B cell (primary cell): Measurements from ENCODE around the gene TTC9C. TPM values are rescaled to one million over a fixed set of nuclear protein-coding genes. Genes with fewer than 3 reads are reported as not detected.

Experiments
- ATAC-seq: fragments of 200-7000 bp; cut with Tn5 transposase; one replicate; pipeline ENCODE4 v1.10.0; 2021; ENCODE audit warnings: low read depth, mild to moderate bottlenecking, moderate number of reproducible peaks, moderate library complexity
- CTCF ChIA-PET: fragments of 350-600 bp; sonication (Branson Sonifier 250); formaldehyde crosslinking; loops from one replicate; lab custom pipeline; 2021; ENCODE audit warnings: antibody characterized with exemption, inconsistent platforms; lab: Charles Lee
- POLR2A ChIA-PET: fragments of 350-600 bp; sonication (Branson Sonifier 250); formaldehyde crosslinking; loops from one replicate; lab custom pipeline; 2021; ENCODE audit warnings: antibody characterized with exemption; lab: Charles Lee
- DNase-seq: peaks from one replicate; pipeline ENCODE4 v3.0.0; 2013
- H2AFZ ChIP-seq: 2 replicates; pipeline ENCODE4 v1.6.1; 2012; ENCODE audit warnings: mild to moderate bottlenecking, low read depth, low read length; ENCODE audit not compliant: insufficient read depth, poor library complexity, severe bottlenecking
- H3K27ac ChIP-seq, 2 donors: 1 replicate in 1 of 2; 2 replicates in 1 of 2; pipeline ENCODE4 v1.5.1; 2012 to 2013; ENCODE audit warnings: low read length in 2 of 2, mild to moderate bottlenecking in 2 of 2, moderate library complexity in 1 of 2
- H3K27me3 ChIP-seq, 4 experiments: fragments of 200-600 bp in 1 of 4; sonication (generic) in 1 of 4; replicated peaks in 1 of 4; 1 replicate in 2 of 4; 2 replicates in 2 of 4; pipeline versions ENCODE4 v1.6.1 to v1.7.0; 2013 to 2016; ENCODE audit warnings: low read length in 3 of 4, mild to moderate bottlenecking in 2 of 4, mixed read lengths in 1 of 4, moderate library complexity in 1 of 4; ENCODE audit not compliant: insufficient read depth in 4 of 4, control insufficient read depth in 3 of 4; ENCODE audit errors: control extremely low read depth in 1 of 4
- H3K36me3 ChIP-seq, 2 experiments: replicated peaks in 1 of 2; 1 replicate in 1 of 2; 2 replicates in 1 of 2; pipeline versions ENCODE4 v1.6.1 to v1.7.1; 2013; ENCODE audit warnings: low read length in 1 of 2; ENCODE audit not compliant: insufficient read depth in 2 of 2, control insufficient read depth in 1 of 2; ENCODE audit errors: control extremely low read depth in 1 of 2, extremely low read depth in 1 of 2
- H3K4me1 ChIP-seq, 2 donors: fragments of 200-600 bp in 1 of 2; sonication (generic) in 1 of 2; 1 replicate in 1 of 2; 2 replicates in 1 of 2; pipeline versions ENCODE4 v1.5.1 to v1.6.1; 2013 to 2017; ENCODE audit warnings: low read length in 2 of 2; ENCODE audit not compliant: control insufficient read depth in 2 of 2, insufficient read depth in 2 of 2
- H3K4me2 ChIP-seq: replicated peaks from 2 replicates; pipeline ENCODE3; 2012; ENCODE audit warnings: mild to moderate bottlenecking, low read depth, low read length; ENCODE audit not compliant: poor library complexity, severe bottlenecking
- H3K4me3 ChIP-seq, 5 experiments: fragments of 200-600 bp in 1 of 5; sonication (generic) in 1 of 5; 1 replicate in 3 of 5; 2 replicates in 2 of 5; pipeline versions ENCODE4 v1.5.1 to v1.7.0; 2011 to 2016; ENCODE audit warnings: low read length in 4 of 5, mild to moderate bottlenecking in 4 of 5, low read depth in 2 of 5, control low read depth in 1 of 5, moderate library complexity in 1 of 5; ENCODE audit not compliant: insufficient read depth in 1 of 5; ENCODE audit errors: control extremely low read depth in 1 of 5, extremely low read depth in 1 of 5
- H3K79me2 ChIP-seq: fragments of 200-600 bp; sonication (generic); one replicate; pipeline ENCODE4 v1.6.0; 2016; ENCODE audit warnings: low read length; ENCODE audit not compliant: control insufficient read depth, insufficient read depth
- H3K9ac ChIP-seq: fragments of 200-600 bp; sonication (generic); 2 replicates; pipeline ENCODE4 v1.6.1; 2017; ENCODE audit warnings: mild to moderate bottlenecking, low read length, moderate library complexity
- H3K9me3 ChIP-seq, 3 donors: one replicate each; pipeline versions ENCODE4 v1.6.1 to v1.7.1; 2013; ENCODE audit warnings: low read length in 2 of 3; ENCODE audit not compliant: control insufficient read depth in 2 of 3, insufficient read depth in 1 of 3; ENCODE audit errors: control extremely low read depth in 1 of 3
- H4K20me1 ChIP-seq: 2 replicates; pipeline ENCODE4 v1.6.0; 2012; ENCODE audit warnings: mild to moderate bottlenecking, low read length; ENCODE audit not compliant: insufficient read depth, control insufficient read depth, poor library complexity, severe bottlenecking
- H3K27ac Mint-ChIP-seq: one replicate; pipeline ENCODE4 v1.8.0; 2021; ENCODE audit warnings: mixed read lengths
- H3K27me3 Mint-ChIP-seq: one replicate; pipeline ENCODE4 v1.8.0; 2021; ENCODE audit warnings: mixed read lengths
- H3K4me1 Mint-ChIP-seq: one replicate; pipeline ENCODE4 v1.8.0; 2021; ENCODE audit warnings: mixed read lengths
- H3K4me3 Mint-ChIP-seq: one replicate; pipeline ENCODE4 v1.8.0; 2021; ENCODE audit warnings: mixed read lengths
- H3K9me3 Mint-ChIP-seq: one replicate; pipeline ENCODE4 v1.8.0; 2022; ENCODE audit warnings: mixed read lengths; ENCODE audit not compliant: insufficient read depth
- EZH2 ChIP-seq: IDR thresholded peaks from 2 replicates; pipeline ENCODE4 v1.6.1; 2012; ENCODE audit warnings: borderline replicate concordance, low read depth, mild to moderate bottlenecking, moderate library complexity, low read length; ENCODE audit not compliant: insufficient read depth, poor library complexity, severe bottlenecking
- WGBS: methylation state at CpG from one replicate; pipeline ENCODE4 v1.1.5; 2013; ENCODE audit warnings: missing lambda C conversion rate; ENCODE audit not compliant: insufficient coverage; 5-methylcytosine and 5-hydroxymethylcytosine counted together
- intact Hi-C: fragments of 100-400 bp; cut with micrococcal nuclease; formaldehyde crosslinking; loops from one replicate; pipeline ENCODE4 v1.10.0; 2022
- polyA minus RNA-seq: library from RNA; depleted of rRNA, polyadenylated mRNA; stranded (reverse); fragments of >200 nt; gene quantifications from 2 replicates; pipeline ENCODE4 v1.2.3, GENCODE V29; 2012
- polyA plus RNA-seq: library from polyadenylated mRNA; depleted of rRNA; stranded (reverse); fragments of >200 nt; gene quantifications from 2 replicates; pipeline ENCODE4 v1.2.3, GENCODE V29; 2012
- total RNA-seq, 2 donors: library from RNA; stranded (reverse); fragments of 120-200 nt in 1 of 2; gene quantifications; 1 replicate in 1 of 2; 2 replicates in 1 of 2; pipeline versions ENCODE4 v1.2.3 to v1.2.4, GENCODE V29; 2013 to 2022
- TF ChIP-seq, protein P1 (sequence below): fragments of 200-600 bp; IDR thresholded peaks from one replicate; pipeline ENCODE4 v1.8.0; 2022; ENCODE audit warnings: antibody characterized with exemption, mild to moderate bottlenecking

TTC9C gene, protein sequence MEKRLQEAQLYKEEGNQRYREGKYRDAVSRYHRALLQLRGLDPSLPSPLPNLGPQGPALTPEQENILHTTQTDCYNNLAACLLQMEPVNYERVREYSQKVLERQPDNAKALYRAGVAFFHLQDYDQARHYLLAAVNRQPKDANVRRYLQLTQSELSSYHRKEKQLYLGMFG
- total RNA-seq (56.3 and 57.9 TPM in 2 replicates), polyA plus RNA-seq (33.5 and 36.7 TPM in 2 replicates), polyA minus RNA-seq (28.7 and 31.0 TPM in 2 replicates)
- 45.6 TPM for total RNA-seq (2013)

DNA sequence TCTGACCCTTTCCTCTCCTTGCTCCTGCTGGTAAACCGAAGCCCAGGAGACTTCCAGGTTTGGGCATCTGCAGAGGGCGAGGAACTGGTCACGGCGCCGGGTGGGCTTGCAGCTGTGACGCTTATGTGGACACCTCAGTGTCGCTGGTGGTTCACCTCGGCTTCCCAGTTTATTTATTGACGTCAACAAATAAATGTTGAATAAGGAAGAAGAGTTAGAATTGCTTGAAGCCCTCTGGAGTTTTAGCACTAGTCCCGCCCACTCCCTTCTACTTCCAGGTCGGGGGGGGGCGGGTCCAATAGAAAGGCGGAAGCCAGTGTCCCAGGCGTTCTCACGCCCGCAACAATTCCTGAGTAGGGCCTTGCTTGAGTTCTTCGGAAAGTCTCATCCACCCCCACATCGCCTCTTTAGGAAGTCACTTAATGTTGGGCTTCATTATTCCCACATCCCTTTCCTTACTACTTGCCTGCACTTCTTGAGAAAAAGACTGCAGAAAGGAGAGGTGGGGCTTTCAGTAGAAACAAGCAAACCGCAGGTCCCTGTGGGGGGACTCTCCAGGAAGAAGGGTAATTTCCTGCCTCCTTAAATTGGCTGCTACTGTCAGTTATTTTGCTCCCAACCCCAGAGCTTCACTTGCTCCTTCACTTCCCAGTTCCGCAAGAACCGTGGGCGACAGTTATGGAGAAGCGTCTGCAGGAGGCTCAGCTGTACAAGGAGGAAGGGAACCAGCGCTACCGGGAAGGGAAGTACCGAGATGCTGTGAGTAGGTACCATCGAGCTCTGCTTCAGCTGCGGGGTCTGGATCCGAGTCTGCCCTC lies at the start of gene TTC9C:
TSS of gene TTC9C (plus strand) at position 316 of the 818 bp plus-strand sequence. CDS start at position 679, 363 bp downstream.
- peaks cover 37 to 41% of the 10 kb centered on the region in 2 donors for H3K4me1 ChIP-seq
- H3K9me3 ChIP-seq: no peaks in the 10 kb centered on the region
- peaks cover 52% of the 10 kb centered on the region for H4K20me1 ChIP-seq
- peak within 1 kb of the TSS; percentile 91 for H3K4me2 ChIP-seq
- H3K27me3 Mint-ChIP-seq: no peaks in the 10 kb centered on the region
- H3K4me3 ChIP-seq: peak within 1 kb of the TSS; percentile 96 to 100 (median 99)
- ChIA-PET CTCF (interaction anchor here (0.7 to 5.5 kb wide), 13 partner anchors 22 to 153 kb away, joined by 3 to 34 read pairs (median 5); partner anchors contain the start of genes B3GAT3, BSCL2, SLC3A2 and TEX54), POLR2A (interaction anchor here (0.7 to 4.9 kb wide), 12 partner anchors 15 to 153 kb away, joined by 3 to 75 read pairs (median 14); partner anchors contain the start of genes BSCL2, C11orf98, CSKMT and GNG3)
- ATAC-seq: peak; percentile 31
- under 1% methylated on average over 16 of the region's 29 CpGs for WGBS
- intact Hi-C loops: loop anchor here (1.0 kb wide), 4 partner anchors 33 to 75 kb away; partner anchors contain the start of genes INTS5, POLR2G and TAF6L
- peak; percentile 93 for DNase-seq
- H3K4me3 Mint-ChIP-seq: peak within 1 kb of the TSS; percentile 95
- H3K9me3 Mint-ChIP-seq: no peaks in the 10 kb centered on the region
- peaks cover 5 to 19% of the 10 kb centered on the region in 2 experiments for H3K36me3 ChIP-seq
- H3K79me2 ChIP-seq: peaks cover 81% of the 10 kb centered on the region
- H2AFZ ChIP-seq: peak within 1 kb of the TSS; percentile 91
- H3K27me3 ChIP-seq: no peaks in the 10 kb centered on the region
- H3K4me1 Mint-ChIP-seq: peaks cover 53% of the 10 kb centered on the region
- peak within 1 kb of the TSS; percentile 99 for H3K27ac Mint-ChIP-seq
- H3K9ac ChIP-seq: peak within 1 kb of the TSS; percentile 93
- peak within 1 kb of the TSS; percentile 90 to 91 for H3K27ac ChIP-seq
- TF ChIP-seq, protein P1, sequence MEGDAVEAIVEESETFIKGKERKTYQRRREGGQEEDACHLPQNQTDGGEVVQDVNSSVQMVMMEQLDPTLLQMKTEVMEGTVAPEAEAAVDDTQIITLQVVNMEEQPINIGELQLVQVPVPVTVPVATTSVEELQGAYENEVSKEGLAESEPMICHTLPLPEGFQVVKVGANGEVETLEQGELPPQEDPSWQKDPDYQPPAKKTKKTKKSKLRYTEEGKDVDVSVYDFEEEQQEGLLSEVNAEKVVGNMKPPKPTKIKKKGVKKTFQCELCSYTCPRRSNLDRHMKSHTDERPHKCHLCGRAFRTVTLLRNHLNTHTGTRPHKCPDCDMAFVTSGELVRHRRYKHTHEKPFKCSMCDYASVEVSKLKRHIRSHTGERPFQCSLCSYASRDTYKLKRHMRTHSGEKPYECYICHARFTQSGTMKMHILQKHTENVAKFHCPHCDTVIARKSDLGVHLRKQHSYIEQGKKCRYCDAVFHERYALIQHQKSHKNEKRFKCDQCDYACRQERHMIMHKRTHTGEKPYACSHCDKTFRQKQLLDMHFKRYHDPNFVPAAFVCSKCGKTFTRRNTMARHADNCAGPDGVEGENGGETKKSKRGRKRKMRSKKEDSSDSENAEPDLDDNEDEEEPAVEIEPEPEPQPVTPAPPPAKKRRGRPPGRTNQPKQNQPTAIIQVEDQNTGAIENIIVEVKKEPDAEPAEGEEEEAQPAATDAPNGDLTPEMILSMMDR: no peak
- no peak for TF ChIP-seq EZH2
